Measurements from ENCODE around the gene TBC1D10A.
"Not testable (repeated sequence)": the region's sequence is repeated elsewhere in the genome, so short reads cannot be mapped to it uniquely, and the experiment has no call there.

TBC1D10A gene

GRCh38 chr22:30347255-30347892 is 20.6 kb upstream of the TBC1D10A start:
- no peak for DNase-seq

GRCh38 chr22:30344447-30345200 is 17.9 kb upstream of the TBC1D10A start:
- DNase-seq = no peak

GRCh38 chr22:30340911-30341685 is 14.4 kb upstream of the TBC1D10A start:
- DNase-seq = no peak

GRCh38 chr22:30338802-30339201 is 12.1 kb upstream of the TBC1D10A start:
- no peak for DNase-seq

DNA sequence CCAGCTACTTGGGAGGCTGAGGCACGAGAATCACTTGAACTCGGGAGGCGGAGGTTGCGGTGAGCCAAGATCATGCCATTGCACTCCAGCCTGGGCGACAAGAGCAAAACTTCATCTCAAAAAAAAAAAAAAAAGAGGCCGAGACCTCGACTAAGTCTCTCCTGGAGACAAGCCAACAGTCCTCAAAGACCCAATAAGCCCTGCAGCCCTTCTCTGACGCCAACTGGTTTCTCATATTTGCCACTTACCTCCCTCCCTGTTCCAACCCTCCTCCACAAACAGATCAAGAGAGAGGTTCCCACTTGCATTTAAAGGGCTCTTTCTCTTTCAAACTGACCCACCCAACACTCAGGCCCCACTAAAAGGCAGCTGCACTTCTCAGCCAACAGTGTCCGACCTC is 11.6 kb upstream of the TBC1D10A start:
- not testable (repeated sequence) for DNase-seq

GRCh38 chr22:30337461-30337778 is 10.7 kb upstream of the TBC1D10A start:
- DNase-seq = no peak

DNA sequence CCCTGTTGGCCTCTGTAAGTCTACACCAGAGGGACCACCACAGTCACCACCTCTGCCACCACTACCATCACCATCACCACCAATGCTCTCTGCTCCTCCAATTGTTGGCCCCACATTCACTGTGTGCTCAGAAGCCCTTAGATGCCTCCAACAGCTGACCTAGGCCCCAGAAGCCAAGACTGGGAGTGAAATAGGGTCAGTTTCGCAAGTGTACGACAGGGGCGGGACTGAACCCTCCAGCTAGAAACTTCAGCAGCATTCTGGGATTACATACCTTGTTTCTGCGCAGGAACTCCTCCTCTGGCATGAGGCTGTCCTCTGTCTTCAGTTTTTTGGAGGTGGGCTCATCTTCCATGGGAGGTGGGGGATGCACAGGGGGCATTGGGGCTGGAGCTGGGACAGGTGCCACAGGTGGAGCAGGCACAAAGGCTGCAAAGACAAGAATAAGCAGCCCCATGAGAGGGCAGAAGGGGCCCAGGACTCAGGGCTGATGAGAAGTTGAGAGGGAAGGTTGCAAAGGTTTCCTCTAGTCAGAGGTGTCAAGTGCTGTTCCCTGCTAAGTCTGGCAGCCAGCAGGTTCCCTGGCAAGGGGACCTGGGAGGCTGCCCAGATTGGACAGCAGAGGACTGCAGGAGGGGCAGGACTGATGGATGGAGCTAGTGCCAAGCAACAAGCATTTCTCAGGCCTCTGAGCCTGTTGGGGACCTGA is 10.2 kb upstream of the TBC1D10A start:
- DNase-seq = no peak

DNA sequence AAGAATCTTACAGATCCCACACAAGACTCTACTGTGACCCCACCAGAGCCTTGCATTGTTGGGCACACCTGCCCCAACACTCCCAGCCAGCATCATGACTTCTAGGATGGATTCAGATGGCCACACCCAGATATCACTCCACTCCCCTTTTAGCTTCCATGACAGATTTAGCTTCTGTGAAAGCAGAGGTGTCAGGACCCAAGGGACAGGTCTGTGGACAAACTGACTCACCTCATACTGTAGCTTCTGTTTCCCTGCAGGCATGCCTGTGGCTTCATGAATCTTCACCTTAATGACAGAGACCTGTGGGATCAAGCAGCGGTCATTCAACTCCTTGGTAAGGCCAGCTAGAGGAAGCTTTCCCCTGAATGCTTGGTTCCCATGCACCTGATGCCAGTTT is 8.5 kb upstream of the TBC1D10A start:
- no peak for DNase-seq

GRCh38 chr22:30334646-30335045 is 7.9 kb upstream of the TBC1D10A start:
- DNase-seq = no peak

GRCh38 chr22:30333707-30334087 is 7.0 kb upstream of the TBC1D10A start:
- DNase-seq = no peak

DNA sequence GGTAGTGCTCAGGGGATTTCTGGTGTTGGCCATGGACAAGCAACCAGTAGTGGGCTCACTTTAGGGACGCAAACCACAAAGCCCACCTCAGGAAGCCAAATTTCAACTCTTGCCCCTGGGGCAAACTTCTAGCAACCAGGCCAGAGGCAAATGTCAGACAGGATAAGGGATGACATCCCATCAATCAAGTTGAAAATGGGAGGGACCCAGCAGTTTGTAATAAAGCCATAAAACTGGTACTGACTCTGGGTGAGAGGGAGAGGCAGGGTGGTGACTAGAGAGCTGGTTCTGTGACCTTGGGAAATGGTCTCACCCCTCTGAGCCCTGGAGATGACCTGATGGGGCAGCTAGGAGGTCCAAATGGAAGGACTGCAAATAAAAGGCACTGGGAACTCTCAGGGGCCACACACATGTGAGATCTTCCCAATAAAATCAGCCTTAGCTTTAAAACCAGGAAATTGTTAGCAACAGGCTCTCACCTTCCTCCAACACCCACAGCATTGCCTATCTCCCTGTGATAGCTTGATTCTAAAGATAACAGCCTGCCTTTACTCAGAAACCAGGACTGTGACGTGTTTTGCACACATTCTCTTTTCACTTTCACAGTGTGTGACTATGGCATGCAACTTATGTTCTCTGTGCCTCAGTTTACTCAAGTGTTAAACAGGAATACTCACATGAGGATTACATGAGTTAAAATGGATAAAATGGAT is 6.4 kb upstream of the TBC1D10A start:
- DNase-seq = no peak

DNA sequence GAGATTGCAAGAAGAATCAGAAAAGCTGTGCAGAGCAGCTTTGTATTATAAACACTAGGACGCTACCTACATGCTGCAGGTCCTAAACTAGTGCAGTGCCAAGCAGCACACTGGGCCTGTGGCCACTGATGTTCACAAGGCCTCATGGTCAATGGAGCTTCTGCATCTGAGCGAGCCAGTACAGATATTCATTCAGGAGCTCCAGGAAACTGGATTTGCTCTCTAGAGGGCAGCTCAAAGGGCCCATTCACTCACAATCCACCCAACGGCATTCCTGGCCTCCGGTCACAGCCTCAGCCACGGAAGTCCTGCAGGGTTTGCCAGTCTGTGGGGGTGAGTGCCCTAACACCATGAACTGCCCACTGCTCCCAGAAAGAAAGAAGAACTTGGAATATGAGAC is 5.8 kb upstream of the TBC1D10A start:
- DNase-seq = no peak

DNA sequence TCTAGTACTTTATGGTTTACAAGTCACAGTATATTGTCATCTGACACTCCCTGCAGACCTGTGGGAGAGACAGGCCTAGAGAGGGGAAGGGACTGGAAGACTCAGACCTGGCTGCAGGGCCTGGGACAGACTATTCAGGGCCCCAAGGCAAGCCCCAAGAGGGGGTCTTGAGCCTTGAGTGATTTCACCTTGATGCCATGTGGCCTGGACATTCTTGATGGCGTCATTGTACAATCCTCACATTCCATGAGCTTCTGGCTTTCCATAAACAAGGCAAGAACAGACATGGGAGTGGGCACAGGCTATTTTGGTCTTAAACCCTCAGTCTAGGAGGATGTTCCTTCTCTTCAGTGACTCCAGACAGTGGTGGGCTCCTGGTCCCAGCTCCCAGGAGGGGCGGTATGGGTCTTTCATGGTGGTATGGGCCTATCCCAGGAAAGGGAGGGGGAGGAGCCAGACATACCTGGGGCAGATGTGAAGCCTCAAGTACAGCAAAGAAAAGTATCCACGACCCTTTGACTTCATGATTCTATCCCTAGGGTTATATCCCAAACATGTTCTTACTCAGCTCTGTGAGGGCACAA is 1.8 kb upstream of the TBC1D10A start:
- DNase-seq = no peak

GRCh38 chr22:30327864-30328345 is 1.2 kb upstream of the TBC1D10A start:
- no peak for DNase-seq

- DNase-seq = no peak
These were observed 461 bp downstream of the TBC1D10A start for GRCh38 chr22:30326255-30326705.

DNA sequence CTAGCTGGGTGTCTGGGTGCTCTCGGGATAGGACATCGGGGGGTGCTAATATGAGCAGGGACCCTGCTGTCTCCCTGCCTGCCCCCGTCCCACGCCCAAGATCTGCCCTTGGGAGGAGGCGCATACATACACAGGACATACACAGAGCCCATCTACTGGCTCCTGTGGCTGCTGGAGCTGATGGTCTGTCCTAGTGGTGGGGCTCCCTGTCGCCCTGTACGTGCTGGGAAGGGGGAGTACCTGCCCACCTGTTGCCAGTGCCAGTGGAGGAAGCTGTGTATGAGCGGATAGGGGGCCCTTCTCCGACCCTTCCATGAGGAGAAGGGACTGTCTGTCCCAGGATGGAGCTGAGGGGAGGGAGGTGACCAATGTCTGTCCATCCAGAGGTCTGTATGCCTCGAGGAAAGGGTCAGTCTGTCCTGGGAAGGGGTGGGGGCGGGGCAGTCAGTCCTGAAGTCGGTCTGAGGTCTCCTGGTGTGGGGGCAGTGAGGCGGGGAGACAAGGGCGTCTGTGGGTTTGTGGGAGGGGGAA is 952 bp downstream of the TBC1D10A start:
- no peak for DNase-seq

DNA sequence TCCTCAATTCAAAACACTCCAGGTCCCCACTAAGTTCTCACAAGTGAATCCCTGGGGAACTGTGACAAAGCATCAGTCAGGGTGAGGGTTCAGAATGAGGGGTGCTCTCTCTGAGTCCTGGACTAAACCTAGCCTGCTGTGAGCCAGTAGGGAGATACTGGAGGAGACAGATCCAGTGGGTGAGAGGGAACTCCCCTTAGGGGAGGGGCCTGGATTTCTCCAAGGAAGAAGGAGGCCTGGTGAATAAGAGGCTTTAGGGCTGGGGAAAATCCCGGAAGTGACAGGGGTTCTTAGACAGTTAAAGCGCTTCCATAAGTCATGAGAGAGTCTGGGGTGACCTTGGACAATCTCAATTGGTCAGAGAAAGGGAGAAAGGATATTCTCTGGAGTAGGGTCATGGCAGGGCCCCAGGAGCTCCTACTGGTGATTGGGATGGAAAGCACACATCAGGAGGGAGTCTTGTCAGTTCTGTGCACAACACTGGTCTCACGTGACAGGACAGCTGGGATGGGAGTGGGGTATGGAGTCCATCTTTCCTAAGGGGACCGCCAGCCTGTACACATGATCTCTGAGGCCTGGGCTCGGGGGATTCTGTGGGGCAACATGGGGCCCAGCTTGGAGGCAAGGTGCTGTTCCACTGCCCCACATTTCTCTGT is 1.5 kb downstream of the TBC1D10A start:
- no peak for DNase-seq

- DNase-seq = no peak
These were observed 2.6 kb downstream of the TBC1D10A start for GRCh38 chr22:30324014-30324730.

DNA sequence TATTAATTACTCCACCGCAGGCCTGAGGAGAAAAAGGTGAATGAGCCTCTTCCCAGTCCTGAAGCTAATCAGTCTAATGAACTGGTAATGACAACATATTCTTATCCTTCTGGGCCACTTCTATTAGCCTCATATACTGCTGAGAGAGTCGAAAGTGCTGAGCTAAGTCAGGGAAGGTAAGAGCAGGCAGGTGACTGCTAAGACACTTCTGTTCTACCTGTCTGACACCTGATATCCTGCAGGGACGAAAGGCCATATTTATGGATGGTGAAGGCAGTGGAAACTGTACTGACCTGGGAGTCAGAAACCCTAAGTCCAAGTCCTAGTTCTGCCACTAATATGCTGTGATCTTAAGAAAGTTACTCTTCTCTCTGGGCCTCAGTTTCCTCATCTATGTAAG is 3.5 kb downstream of the TBC1D10A start:
- DNase-seq = no peak

DNA sequence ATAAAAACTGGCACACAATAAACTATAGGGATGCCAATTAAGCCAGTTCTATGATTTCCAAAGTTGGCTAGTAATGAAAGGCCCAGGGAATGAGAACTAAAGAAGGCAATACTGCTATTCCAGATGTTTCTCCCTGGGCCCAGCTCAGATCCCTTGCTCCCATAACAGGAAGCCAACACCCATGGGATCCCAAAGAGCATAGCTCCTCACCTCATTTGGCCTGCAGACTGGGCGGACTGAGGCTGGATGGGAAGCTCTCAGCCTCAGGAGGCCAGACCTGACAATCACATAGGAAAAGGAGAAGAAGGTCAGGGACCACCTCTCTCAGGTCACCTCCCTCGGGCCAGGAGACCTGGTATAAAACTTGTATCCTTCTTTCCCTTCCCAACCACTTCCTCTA is 5.3 kb downstream of the TBC1D10A start:
- no peak for DNase-seq
